Activated naive CD4-positive, alpha-beta T cell treated with anti-CD3 and anti-CD28 coated beads, Interleukin-2, amount 50 U/mL, for 72 hours (primary cell): ENCODE measurements around the gene MROH2A. TPM values are rescaled to one million over a fixed set of nuclear protein-coding genes. Genes with fewer than 3 reads are reported as not detected.
A peak's percentile ranks its signal among the peaks of the same experiment; 100 is the strongest.

Source experiments
- ATAC-seq, 2 donors: fragments of 150-1000 bp; cut with Tn5 transposase; 2 replicates each; pipeline ENCODE4 v1.10.0; 2021; ENCODE audit warnings: mild to moderate bottlenecking in 2 of 2, moderate library complexity in 2 of 2
- DNase-seq, 2 donors: peaks; one replicate each; pipeline ENCODE4 v3.0.0; 2021 to 2022; ENCODE audit warnings: low spot score in 2 of 2
- H3K27ac Mint-ChIP-seq, 2 donors: one replicate each; pipeline ENCODE4 v1.8.0; 2022; ENCODE audit warnings: mild to moderate bottlenecking in 2 of 2, mixed read lengths in 2 of 2
- H3K36me3 Mint-ChIP-seq, 2 donors: one replicate each; pipeline ENCODE4 v1.8.0; 2022; ENCODE audit warnings: mixed read lengths in 2 of 2
- H3K9me3 Mint-ChIP-seq, 2 donors: one replicate each; pipeline ENCODE4 v1.8.0; 2022; ENCODE audit warnings: mixed read lengths in 2 of 2
- total RNA-seq, 2 donors: library from RNA; stranded (reverse); gene quantifications; one replicate each; pipeline ENCODE4 v1.2.3, GENCODE V29; 2022

Gene MROH2A
- total RNA-seq, 2 donors from 2014 or later: not detected

GRCh38 chr2:233822101-233822771 is 44.1 kb downstream of the MROH2A start:
- DNase-seq (peak in 1 of 2 donors; percentile 40), ATAC-seq (no peak)
- no peaks in the 10 kb centered on the region for H3K36me3 Mint-ChIP-seq

GRCh38 chr2:233822781-233823730 is 44.9 kb downstream of the MROH2A start:
- Mint-ChIP-seq H3K9me3 (no peaks in the 10 kb centered on the region), H3K27ac (peak overlapping the region in 1 of 2 donors; percentile 44), H3K36me3 (no peaks in the 10 kb centered on the region)
- ATAC-seq (no peak), DNase-seq (peak in 1 of 2 donors; percentile 43)

More at GRCh38 chr2:233822101-233822771, 44.1 kb downstream of the MROH2A start:
- Mint-ChIP-seq H3K9me3 (no peaks in the 10 kb centered on the region), H3K27ac (peak overlapping the region in 1 of 2 donors; percentile 44)

GRCh38 chr2:233823731-233824121 is 45.6 kb downstream of the MROH2A start:
- ATAC-seq: no peak
- H3K36me3 Mint-ChIP-seq: no peaks in the 10 kb centered on the region

GRCh38 chr2:233824373-233824772 is 46.2 kb downstream of the MROH2A start:
- no peak for ATAC-seq
- Mint-ChIP-seq H3K36me3 (no peaks in the 10 kb centered on the region), H3K27ac (no peak overlapping the region), H3K9me3 (no peaks in the 10 kb centered on the region)
- DNase-seq: peak in 1 of 2 donors; percentile 38

More at GRCh38 chr2:233823731-233824121, 45.6 kb downstream of the MROH2A start:
- peak in 1 of 2 donors; percentile 21 for DNase-seq
- no peaks in the 10 kb centered on the region for H3K9me3 Mint-ChIP-seq
- no peak overlapping the region for H3K27ac Mint-ChIP-seq

- Mint-ChIP-seq H3K9me3 (no peaks in the 10 kb centered on the region), H3K27ac (no peak overlapping the region), H3K36me3 (no peaks in the 10 kb centered on the region)
- DNase-seq: peak in 1 of 2 donors; percentile 47
- ATAC-seq: peak in 1 of 2 donors; percentile 8
Observed at GRCh38 chr2:233828546-233829192, 50.5 kb downstream of the MROH2A start.

GRCh38 chr2:233829193-233830110 is 51.3 kb downstream of the MROH2A start:
- Mint-ChIP-seq H3K9me3 (no peaks in the 10 kb centered on the region), H3K36me3 (peaks cover 0 to 8% of the 10 kb centered on the region in 2 donors), H3K27ac (no peak overlapping the region)
- peak in 1 of 2 donors; percentile 18 for DNase-seq
- no peak for ATAC-seq

- Mint-ChIP-seq H3K36me3 (peaks cover 0 to 14% of the 10 kb centered on the region in 2 donors), H3K27ac (no peak overlapping the region), H3K9me3 (no peaks in the 10 kb centered on the region)
- ATAC-seq: peak; percentile 7 to 31
- peak in 1 of 2 donors; percentile 49 for DNase-seq
Observed at GRCh38 chr2:233830111-233830802, 52.1 kb downstream of the MROH2A start.

- Mint-ChIP-seq H3K9me3 (no peaks in the 10 kb centered on the region), H3K27ac (no peak overlapping the region), H3K36me3 (peaks cover 5 to 17% of the 10 kb centered on the region in 2 donors)
- ATAC-seq (peak in 1 of 2 donors; percentile 29), DNase-seq (peak in 1 of 2 donors; percentile 40)
Observed at GRCh38 chr2:233831011-233831721, 53.0 kb downstream of the MROH2A start.

GRCh38 chr2:233831861-233832260 is 53.7 kb downstream of the MROH2A start:
- H3K9me3 Mint-ChIP-seq: no peaks in the 10 kb centered on the region
- DNase-seq (no peak), ATAC-seq (no peak)
- H3K36me3 Mint-ChIP-seq: peaks cover 8 to 24% of the 10 kb centered on the region in 2 donors
- no peak overlapping the region for H3K27ac Mint-ChIP-seq

- H3K27ac Mint-ChIP-seq: peak overlapping the region in 1 of 2 donors; percentile 10
- H3K9me3 Mint-ChIP-seq: no peaks in the 10 kb centered on the region
- H3K36me3 Mint-ChIP-seq: peaks cover 14 to 29% of the 10 kb centered on the region in 2 donors
- DNase-seq (no peak), ATAC-seq (peak in 1 of 2 donors; percentile 4)
Observed at GRCh38 chr2:233832414-233832813, 54.3 kb downstream of the MROH2A start.

- Mint-ChIP-seq H3K36me3 (peaks cover 19 to 34% of the 10 kb centered on the region in 2 donors), H3K27ac (peak overlapping the region in 1 of 2 donors; percentile 50), H3K9me3 (no peaks in the 10 kb centered on the region)
- ATAC-seq (peak; percentile 6 to 19), DNase-seq (peak in 1 of 2 donors; percentile 31)
Observed at GRCh38 chr2:233832869-233833311, 54.8 kb downstream of the MROH2A start.

- peak overlapping the region in 1 of 2 donors; percentile 26 for H3K27ac Mint-ChIP-seq
- H3K36me3 Mint-ChIP-seq: peaks cover 23 to 38% of the 10 kb centered on the region in 2 donors
- ATAC-seq (no peak), DNase-seq (peak in 1 of 2 donors; percentile 28)
- H3K9me3 Mint-ChIP-seq: no peaks in the 10 kb centered on the region
Observed at GRCh38 chr2:233833345-233833744, 55.2 kb downstream of the MROH2A start.

GRCh38 chr2:233835230-233836186 is 57.4 kb downstream of the MROH2A start:
- DNase-seq (peak in 1 of 2 donors; percentile 46), ATAC-seq (peak in 1 of 2 donors; percentile 29)
- Mint-ChIP-seq H3K36me3 (peaks cover 45 to 60% of the 10 kb centered on the region in 2 donors), H3K9me3 (no peaks in the 10 kb centered on the region), H3K27ac (peak overlapping the region; percentile 26 to 81)
